ENCODE results near the gene SCYL1. TPM values are rescaled to one million over a fixed set of nuclear protein-coding genes. Genes with fewer than 3 reads are reported as not detected.

The SCYL1 gene
- total RNA-seq, 1 donor from 2014 or later = 74.4 TPM

- ATAC-seq = no peak
- no peak for DNase-seq
- H3K4me1 ChIP-seq = peaks cover 18% of the 10 kb centered on the region
- intact Hi-C loops (cut with DNase I) = no loop called here
- H3K27me3 ChIP-seq = no peaks in the 10 kb centered on the region
- no peaks in the 10 kb centered on the region for H3K9me3 ChIP-seq
- H3K36me3 ChIP-seq = peaks cover 36% of the 10 kb centered on the region
- H3K27ac ChIP-seq = no peak overlapping the region
- no peak for TF ChIP-seq CTCF (IDR thresholded peaks at IDR 0.05)
- no peak overlapping the region for H3K4me3 ChIP-seq
Observed at GRCh38 chr11:65584723-65585171, 59.9 kb downstream of the SCYL1 start.

- DNase-seq = no peak
- Histone ChIP-seq H3K36me3 (peaks cover 36% of the 10 kb centered on the region), H3K27me3 (no peaks in the 10 kb centered on the region), H3K27ac (no peak overlapping the region), H3K4me1 (peaks cover 18% of the 10 kb centered on the region), H3K4me3 (no peak overlapping the region), H3K9me3 (no peaks in the 10 kb centered on the region)
- ATAC-seq = no peak
- no peak for TF ChIP-seq CTCF (IDR thresholded peaks at IDR 0.05)
- intact Hi-C loops (cut with DNase I) = no loop called here
Observed at GRCh38 chr11:65585396-65586246, 60.7 kb downstream of the SCYL1 start.

- peaks cover 36% of the 10 kb centered on the region for H3K36me3 ChIP-seq
- no peak overlapping the region for H3K27ac ChIP-seq
- no peak for DNase-seq
- intact Hi-C loops (cut with DNase I) = no loop called here
- no peaks in the 10 kb centered on the region for H3K9me3 ChIP-seq
- no peak overlapping the region for H3K4me3 ChIP-seq
- no peak for ATAC-seq
- peaks cover 18% of the 10 kb centered on the region for H3K4me1 ChIP-seq
- H3K27me3 ChIP-seq = no peaks in the 10 kb centered on the region
- no peak for TF ChIP-seq CTCF (IDR thresholded peaks at IDR 0.05)
Observed at GRCh38 chr11:65586247-65586630, 61.4 kb downstream of the SCYL1 start.

GRCh38 chr11:65586676-65587075 is 61.8 kb downstream of the SCYL1 start:
- TF ChIP-seq CTCF (IDR thresholded peaks at IDR 0.05) = no peak
- Histone ChIP-seq H3K9me3 (no peaks in the 10 kb centered on the region), H3K4me3 (no peak overlapping the region), H3K27me3 (no peaks in the 10 kb centered on the region), H3K4me1 (peaks cover 18% of the 10 kb centered on the region), H3K36me3 (peaks cover 33% of the 10 kb centered on the region), H3K27ac (no peak overlapping the region)
- no peak for ATAC-seq
- no peak for DNase-seq
- intact Hi-C loops (cut with DNase I) = no loop called here

Other genes with a start within 250 kb of the SCYL1 start
- 27.5 TPM for gene CDC42EP2, start 210.2 kb upstream of the SCYL1 start, total RNA-seq
- 53.7 TPM for gene DPF2, start 191.2 kb upstream of the SCYL1 start, total RNA-seq
- 0.43 TPM for gene TIGD3, start 170.3 kb upstream of the SCYL1 start, total RNA-seq
- gene SLC25A45, start 142.4 kb upstream of the SCYL1 start, total RNA-seq = 11.5 TPM
- 37.1 TPM for gene FRMD8, start 138.4 kb upstream of the SCYL1 start, total RNA-seq
- 1,120 TPM for gene NEAT1, start 102.3 kb upstream of the SCYL1 start, total RNA-seq
- 11,917 TPM for gene MALAT1, start 26.0 kb upstream of the SCYL1 start, total RNA-seq
- 128 TPM for gene LTBP3, start 33.3 kb downstream of the SCYL1 start, total RNA-seq
- gene ZNRD2, start 45.4 kb downstream of the SCYL1 start, total RNA-seq = 24.0 TPM
- 44.1 TPM for gene FAM89B, start 47.5 kb downstream of the SCYL1 start, total RNA-seq
- gene EHBP1L1, start 51.0 kb downstream of the SCYL1 start, total RNA-seq = 88.3 TPM
- gene KCNK7, start 70.7 kb downstream of the SCYL1 start, total RNA-seq = 1.3 TPM
- 106 TPM for gene MAP3K11, start 89.1 kb downstream of the SCYL1 start, total RNA-seq
- 34.0 TPM for gene PCNX3, start 90.7 kb downstream of the SCYL1 start, total RNA-seq
- 86.5 TPM for gene SIPA1, start 113.0 kb downstream of the SCYL1 start, total RNA-seq
- 68.2 TPM for gene RELA, start 137.8 kb downstream of the SCYL1 start, total RNA-seq
- 77.5 TPM for gene KAT5, start 187.2 kb downstream of the SCYL1 start, total RNA-seq
- 42.5 TPM for gene RNASEH2C, start 195.7 kb downstream of the SCYL1 start, total RNA-seq